LNCaP clone FGC (cell line): ENCODE data around the gene DGCR2.

ENCODE experiments used
- DNase-seq: peaks from one replicate; pipeline ENCODE4 v3.0.0-alpha.2; 2011; ENCODE audit warnings: low read depth
- H3K4me3 ChIP-seq: 2 replicates; pipeline ENCODE4 v1.5.1; 2011; ENCODE audit warnings: mild to moderate bottlenecking, low read depth, low read length, control low read depth
- CTCF ChIP-seq: IDR thresholded peaks from 2 replicates; pipeline ENCODE4 v1.5.1; 2012; ENCODE audit warnings: mild to moderate bottlenecking; ENCODE audit not compliant: control insufficient read depth, insufficient read depth; ENCODE audit errors: extremely low read depth

The DGCR2 gene

GRCh38 chr22:19113429-19113828, 8.8 kb downstream of the DGCR2 start:
- no peak for DNase-seq
- no peak for TF ChIP-seq CTCF
- H3K4me3 ChIP-seq, result no peak overlapping the region

- TF ChIP-seq CTCF, result no peak
- H3K4me3 ChIP-seq, result no peak overlapping the region
- no peak for DNase-seq
Observed at GRCh38 chr22:19111584-19111983, 10.6 kb downstream of the DGCR2 start.

GRCh38 chr22:19111140-19111539, 11.1 kb downstream of the DGCR2 start:
- no peak for DNase-seq
- no peak overlapping the region for H3K4me3 ChIP-seq
- no peak for TF ChIP-seq CTCF

GRCh38 chr22:19110646-19111045, 11.6 kb downstream of the DGCR2 start:
- no peak overlapping the region for H3K4me3 ChIP-seq
- TF ChIP-seq CTCF, result no peak
- DNase-seq, result no peak

GRCh38 chr22:19110064-19110458, 12.2 kb downstream of the DGCR2 start:
- H3K4me3 ChIP-seq, result no peak overlapping the region
- TF ChIP-seq CTCF, result no peak
- no peak for DNase-seq

GRCh38 chr22:19109198-19110063, 12.8 kb downstream of the DGCR2 start:
- DNase-seq, result no peak
- peak overlapping the region; percentile 2; the same call in 1 of the 2 replicates for H3K4me3 ChIP-seq
- TF ChIP-seq CTCF, result no peak

GRCh38 chr22:19108807-19109197, 13.4 kb downstream of the DGCR2 start:
- DNase-seq, result no peak
- TF ChIP-seq CTCF, result no peak
- H3K4me3 ChIP-seq, result no peak overlapping the region
